SK-N-MC (cell line): ENCODE results near the gene USP20.

Experiments used
- EZH2 ChIP-seq: fragments of 200-600 bp; sonication (generic); IDR thresholded peaks from one replicate; pipeline ENCODE4 v1.6.1; 2017; ENCODE audit warnings: antibody characterized with exemption
- POLR2AphosphoS5 ChIP-seq: IDR thresholded peaks from 2 replicates; pipeline ENCODE4 v1.6.1; 2012; ENCODE audit warnings: mild to moderate bottlenecking, low read depth, low read length, borderline replicate concordance

DNA sequence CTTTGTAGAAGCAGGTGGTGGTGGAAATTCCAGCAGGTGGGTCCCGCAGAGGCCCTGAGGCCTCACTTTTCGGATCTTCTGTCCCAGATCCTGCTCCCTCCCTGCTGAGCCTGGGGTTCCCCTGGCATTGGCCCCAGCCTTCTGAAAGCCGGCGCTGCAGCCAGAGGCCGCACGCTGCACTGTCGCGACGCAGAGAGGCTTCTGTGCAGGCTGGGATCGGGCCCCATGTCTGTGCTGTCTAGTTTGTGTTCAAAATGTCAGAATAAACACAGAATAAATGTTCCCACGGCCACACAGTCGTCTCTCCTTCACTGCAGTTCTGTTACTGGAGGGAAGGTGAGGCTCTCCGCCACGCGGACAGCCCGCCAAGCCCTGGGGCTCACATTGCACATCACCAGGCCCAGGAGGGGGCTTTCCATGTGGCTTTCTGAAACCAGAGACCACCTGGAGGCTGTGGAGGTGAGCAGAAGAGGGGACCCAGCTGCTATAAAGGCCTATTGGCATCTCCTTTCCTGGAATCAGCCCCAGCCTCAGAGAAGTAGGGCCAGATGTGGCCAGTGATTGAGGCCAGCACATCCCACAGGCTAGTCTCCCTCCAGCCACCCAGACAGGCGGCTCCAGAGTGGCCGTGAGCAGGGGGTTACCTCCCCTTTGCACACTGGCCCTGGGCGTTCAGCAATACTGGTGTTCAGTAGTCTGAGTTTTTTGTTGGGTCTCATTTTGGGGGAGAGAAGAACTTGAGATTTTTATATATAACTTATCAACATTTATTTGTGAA lies 46.5 kb downstream of the USP20 start:
- no peak for TF ChIP-seq POLR2AphosphoS5
- no peak for TF ChIP-seq EZH2
